IMR-90 (cell line): ENCODE data around the gene IP6K1. TPM values are rescaled to one million over a fixed set of nuclear protein-coding genes. Genes with fewer than 3 reads are reported as not detected.

ENCODE experiments used
- ATAC-seq: fragments of 200-7000 bp; cut with Tn5 transposase; 2 replicates; pipeline ENCODE4 v1.9.1; 2020; ENCODE audit warnings: low read depth, mild to moderate bottlenecking, moderate library complexity
- BruUV-seq: library from RNA; stranded (reverse); fragments of 400-500 nt; replicated peaks from 2 replicates; lab custom pipeline; 2021; lab: Mats Ljungman, UMichigan
- CTCF ChIA-PET: fragments of 300-600 bp; formaldehyde crosslinking; extraction: SDS; loops from one replicate; lab custom pipeline; 2021; ENCODE audit warnings: antibody characterized with exemption; lab: Yijun Ruan, JAX
- POLR2A ChIA-PET: fragments of 300-600 bp; sonication (Branson Sonifier 250); formaldehyde crosslinking; loops from one replicate; lab custom pipeline; 2022; ENCODE audit warnings: antibody characterized with exemption; ENCODE audit not compliant: unreplicated experiment; lab: Charles Lee
- DNase-seq: peaks from one replicate; pipeline ENCODE4 v3.0.0; 2013
- H2AFZ ChIP-seq: replicated peaks from 2 replicates; pipeline ENCODE3; 2013; ENCODE audit warnings: low read length, mild to moderate bottlenecking; ENCODE audit not compliant: poor library complexity
- H2AK5ac ChIP-seq: 2 replicates; pipeline ENCODE4 v1.6.1; 2013; ENCODE audit warnings: low read depth, low read length, inconsistent platforms
- H2AK9ac ChIP-seq: replicated peaks from 2 replicates; pipeline ENCODE3; 2013; ENCODE audit warnings: mild to moderate bottlenecking, low read depth, low read length, moderate library complexity; ENCODE audit not compliant: poor library complexity
- H2BK120ac ChIP-seq: 2 replicates; pipeline ENCODE4 v1.6.1; 2013; ENCODE audit warnings: low read depth, low read length, inconsistent platforms
- H2BK15ac ChIP-seq: 3 replicates; pipeline ENCODE4 v1.6.1; 2013; ENCODE audit warnings: low read depth, low read length, inconsistent platforms
- H2BK20ac ChIP-seq: 2 replicates; pipeline ENCODE4 v1.6.1; 2013; ENCODE audit warnings: low read depth, mild to moderate bottlenecking, inconsistent platforms, low read length, moderate library complexity
- H2BK5ac ChIP-seq: 2 replicates; pipeline ENCODE4 v1.6.1; 2013; ENCODE audit warnings: mild to moderate bottlenecking, low read depth, low read length, inconsistent platforms; ENCODE audit not compliant: poor library complexity, severe bottlenecking
- H3K14ac ChIP-seq: replicated peaks from 2 replicates; pipeline ENCODE4 v1.6.1; 2013; ENCODE audit warnings: low read depth, low read length, inconsistent platforms
- H3K18ac ChIP-seq: 2 replicates; pipeline ENCODE4 v1.6.1; 2013; ENCODE audit warnings: low read depth, low read length, control low read depth
- H3K23ac ChIP-seq: 2 replicates; pipeline ENCODE4 v1.6.1; 2013; ENCODE audit warnings: low read depth, low read length, inconsistent platforms
- H3K27ac ChIP-seq: 2 replicates; pipeline ENCODE4 v1.5.1; 2013; ENCODE audit warnings: mild to moderate bottlenecking, control low read depth, low read length; ENCODE audit not compliant: insufficient read depth
- H3K27me3 ChIP-seq: 2 replicates; pipeline ENCODE4 v1.6.1; 2013; ENCODE audit warnings: low read length; ENCODE audit not compliant: control insufficient read depth, insufficient read depth
- H3K36me3 ChIP-seq: 2 replicates; pipeline ENCODE4 v1.6.1; 2013; ENCODE audit warnings: low read length, mixed read lengths; ENCODE audit not compliant: control insufficient read depth, insufficient read depth
- H3K4ac ChIP-seq: 2 replicates; pipeline ENCODE4 v1.6.1; 2013; ENCODE audit warnings: low read depth, low read length, inconsistent platforms
- H3K4me1 ChIP-seq: 2 replicates; pipeline ENCODE4 v1.6.1; 2013; ENCODE audit warnings: low read length, mixed read lengths; ENCODE audit not compliant: control insufficient read depth, insufficient read depth
- H3K4me2 ChIP-seq: 2 replicates; pipeline ENCODE4 v1.6.1; 2013; ENCODE audit warnings: low read depth, mild to moderate bottlenecking, control low read depth, low read length, moderate library complexity
- H3K4me3 ChIP-seq: 2 replicates; pipeline ENCODE4 v1.5.1; 2013; ENCODE audit warnings: low read depth, mild to moderate bottlenecking, control low read depth, low read length, moderate library complexity; ENCODE audit not compliant: insufficient read depth
- H3K56ac ChIP-seq: 2 replicates; pipeline ENCODE4 v1.6.1; 2013; ENCODE audit warnings: low read length, inconsistent platforms; ENCODE audit not compliant: insufficient read depth; ENCODE audit errors: extremely low read depth
- H3K79me1 ChIP-seq, 2 experiments: 2 replicates each; pipeline ENCODE4 v1.6.1; 2013; ENCODE audit warnings: low read length in 2 of 2, inconsistent platforms in 1 of 2, low read depth in 1 of 2
- H3K9ac ChIP-seq: 2 replicates; pipeline ENCODE4 v1.6.1; 2013; ENCODE audit warnings: low read depth, low read length, control low read depth
- H3K9me1 ChIP-seq: 2 replicates; pipeline ENCODE4 v1.6.1; 2013; ENCODE audit warnings: low read length, inconsistent platforms; ENCODE audit not compliant: insufficient read depth
- H3K9me3 ChIP-seq: 2 replicates; pipeline ENCODE4 v1.6.1; 2013; ENCODE audit warnings: low read length; ENCODE audit not compliant: control insufficient read depth, insufficient read depth
- H4K20me1 ChIP-seq: 2 replicates; pipeline ENCODE4 v1.6.1; 2013; ENCODE audit warnings: low read length, inconsistent platforms; ENCODE audit not compliant: insufficient read depth
- H4K5ac ChIP-seq: 2 replicates; pipeline ENCODE4 v1.6.1; 2013; ENCODE audit warnings: mild to moderate bottlenecking, low read depth, low read length, control low read depth
- H4K8ac ChIP-seq, 2 experiments: 2 replicates each; pipeline ENCODE4 v1.6.1; 2013; ENCODE audit warnings: low read depth in 2 of 2, low read length in 2 of 2, control low read depth in 1 of 2, inconsistent platforms in 1 of 2
- H4K91ac ChIP-seq: 2 replicates; pipeline ENCODE4 v1.6.1; 2013; ENCODE audit warnings: low read depth, low read length, inconsistent platforms; ENCODE audit not compliant: insufficient read depth
- MXI1 ChIP-seq: IDR thresholded peaks from 2 replicates; pipeline ENCODE4 v1.6.1; 2012; ENCODE audit warnings: low read depth, mild to moderate bottlenecking, low read length, moderate library complexity, borderline replicate concordance
- WGBS, 2 experiments: methylation state at CpG; one replicate each; pipeline versions ENCODE4 v1.1.5 to v1.1.7; 2013; ENCODE audit warnings: missing lambda C conversion rate in 2 of 2; ENCODE audit not compliant: insufficient read length in 1 of 2; ENCODE audit errors: extremely low coverage in 2 of 2; 5-methylcytosine and 5-hydroxymethylcytosine counted together
- dilution Hi-C: fragments of 300-500 bp; cut with HindIII; formaldehyde crosslinking; loops from one replicate; pipeline ENCODE4 v1.14.3; 2018; ENCODE audit warnings: low sequenced_read_pairs; ENCODE audit not compliant: unreplicated experiment
- in situ Hi-C: fragments of 300-500 bp; cut with MboI; formaldehyde crosslinking; loops from 3 replicates; pipeline ENCODE4 v1.14.3; 2019; ENCODE audit warnings: low sequenced_read_pairs, inconsistent platforms, mixed read lengths
- intact Hi-C: fragments of 100-400 bp; cut with micrococcal nuclease; formaldehyde crosslinking; loops from 2 replicates; pipeline ENCODE4 v1.10.0; 2022
- polyA plus RNA-seq, 3 experiments: library from polyadenylated mRNA; depleted of rRNA; stranded (reverse); fragments of >200 nt; gene quantifications; 2 replicates each; pipeline ENCODE4 v1.2.3, GENCODE V29; 2012; ENCODE audit warnings: low replicate concordance in 1 of 3
- total RNA-seq: library from RNA; depleted of rRNA; stranded (reverse); fragments of >200 nt; gene quantifications from 2 replicates; pipeline ENCODE4 v1.2.3, GENCODE V29; 2012

The IP6K1 gene
- total and polyA plus RNA-seq, 2 of the 4 experiments (the other 2 are of a cell fraction) = 28.3 to 28.7 TPM

- H3K9me1 ChIP-seq = peaks cover 5% of the 10 kb centered on the region; the same call in 1 of the 2 replicates
- H3K9ac ChIP-seq = no peak overlapping the region
- no peaks in the 10 kb centered on the region for H3K4me1 ChIP-seq
- H2AK9ac ChIP-seq = no peak overlapping the region
- H3K23ac ChIP-seq = no peak overlapping the region
- no peak overlapping the region for H4K91ac ChIP-seq
- no peak overlapping the region for H2BK5ac ChIP-seq
- H3K36me3 ChIP-seq = peaks cover 7% of the 10 kb centered on the region
- no peak overlapping the region for H2AK5ac ChIP-seq
- H4K20me1 ChIP-seq = peaks cover 56% of the 10 kb centered on the region
- no peak overlapping the region for H3K18ac ChIP-seq
- no TSS peak for BruUV-seq
- CTCF ChIA-PET = no interaction called here
- no peak overlapping the region for H4K5ac ChIP-seq
- intact Hi-C loops (no loop called here), dilution Hi-C loops (no loop called here), in situ Hi-C loops (no loop called here)
- no peak overlapping the region for H2BK120ac ChIP-seq
- TF ChIP-seq MXI1 = no peak
- H2AFZ ChIP-seq = no peak overlapping the region
- H2BK20ac ChIP-seq = no peak overlapping the region
- ATAC-seq = no peak
- H3K56ac ChIP-seq = no peak overlapping the region
- H2BK15ac ChIP-seq = no peak overlapping the region
- no peak overlapping the region for H3K4me3 ChIP-seq
- no peak overlapping the region for H4K8ac ChIP-seq
- H3K4me2 ChIP-seq = no peak overlapping the region
- no peaks in the 10 kb centered on the region for H3K27me3 ChIP-seq
- peaks cover 39 to 65% of the 10 kb centered on the region in 2 experiments for H3K79me1 ChIP-seq
- H3K14ac ChIP-seq = no peak overlapping the region
- POLR2A ChIA-PET = no interaction called here
- no CpG with 5 or more reads among the region's 3 CpGs for WGBS, 2 experiments
- no peak for DNase-seq
- no peak overlapping the region for H3K27ac ChIP-seq
- no peaks in the 10 kb centered on the region for H3K9me3 ChIP-seq
- no peak overlapping the region for H3K4ac ChIP-seq
These were observed 24.7 kb downstream of the IP6K1 start for GRCh38 chr3:49761661-49762060.
